SU-DHL-6 (cell line): ENCODE measurements around the gene CIT.

Experiments
- EZH2phosphoT487 ChIP-seq: fragments of 200-600 bp; sonication (generic), shearing (Covaris generic); conservative IDR thresholded peaks from 2 replicates; pipeline ENCODE4 v1.6.1; 2018; ENCODE audit warnings: mild to moderate bottlenecking, antibody characterized with exemption, low read length, moderate library complexity, mixed read lengths
- TF ChIP-seq, protein P1 (sequence below): fragments of 200-600 bp; sonication (generic); IDR thresholded peaks from one replicate; pipeline ENCODE4 v1.5.1; 2017; ENCODE audit warnings: antibody characterized with exemption, mild to moderate bottlenecking, low read length, moderate library complexity; ENCODE audit not compliant: insufficient read depth, poor library complexity, severe bottlenecking

DNA sequence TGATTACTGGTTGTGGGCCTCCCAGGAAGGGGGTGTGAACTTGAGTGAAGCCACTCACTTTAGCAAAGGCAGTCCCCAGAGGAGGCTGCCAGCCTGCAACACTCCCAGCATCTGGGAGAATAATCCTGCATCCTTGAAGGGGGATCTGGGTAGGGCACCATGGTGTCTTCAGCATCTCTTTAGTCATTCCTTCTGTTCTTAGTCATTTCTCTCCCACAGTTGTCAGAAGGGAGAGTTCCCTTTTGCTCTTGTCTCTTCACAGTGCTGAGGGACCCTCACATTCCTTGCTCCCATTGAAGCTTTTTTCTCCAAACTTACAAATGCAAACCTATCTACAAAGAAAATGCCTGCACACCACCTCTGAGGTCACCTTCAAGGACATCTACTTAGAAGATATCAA, 48.1 kb upstream of the CIT start:
- TF ChIP-seq EZH2phosphoT487: no peak
- TF ChIP-seq, protein P1, sequence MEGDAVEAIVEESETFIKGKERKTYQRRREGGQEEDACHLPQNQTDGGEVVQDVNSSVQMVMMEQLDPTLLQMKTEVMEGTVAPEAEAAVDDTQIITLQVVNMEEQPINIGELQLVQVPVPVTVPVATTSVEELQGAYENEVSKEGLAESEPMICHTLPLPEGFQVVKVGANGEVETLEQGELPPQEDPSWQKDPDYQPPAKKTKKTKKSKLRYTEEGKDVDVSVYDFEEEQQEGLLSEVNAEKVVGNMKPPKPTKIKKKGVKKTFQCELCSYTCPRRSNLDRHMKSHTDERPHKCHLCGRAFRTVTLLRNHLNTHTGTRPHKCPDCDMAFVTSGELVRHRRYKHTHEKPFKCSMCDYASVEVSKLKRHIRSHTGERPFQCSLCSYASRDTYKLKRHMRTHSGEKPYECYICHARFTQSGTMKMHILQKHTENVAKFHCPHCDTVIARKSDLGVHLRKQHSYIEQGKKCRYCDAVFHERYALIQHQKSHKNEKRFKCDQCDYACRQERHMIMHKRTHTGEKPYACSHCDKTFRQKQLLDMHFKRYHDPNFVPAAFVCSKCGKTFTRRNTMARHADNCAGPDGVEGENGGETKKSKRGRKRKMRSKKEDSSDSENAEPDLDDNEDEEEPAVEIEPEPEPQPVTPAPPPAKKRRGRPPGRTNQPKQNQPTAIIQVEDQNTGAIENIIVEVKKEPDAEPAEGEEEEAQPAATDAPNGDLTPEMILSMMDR: no peak
